ENCODE measurements around the gene C1orf50.

The C1orf50 gene

GRCh38 chr1:42783092-42783491 is 16.0 kb downstream of the C1orf50 start:
- TF ChIP-seq CTCF (IDR thresholded peaks at IDR 0.05; ENCODE audit: low read depth, low read length), result no peak
- DNase-seq (ENCODE audit: low read depth in 2 of 2), result no peak
- no peak overlapping the region for H3K4me3 ChIP-seq (replicated peaks in 1 of 2; ENCODE audit: low read depth in 2 of 2, low read length in 2 of 2)

GRCh38 chr1:42784547-42784945 is 17.5 kb downstream of the C1orf50 start:
- H3K4me3 ChIP-seq (replicated peaks in 1 of 2; ENCODE audit: low read depth in 2 of 2, low read length in 2 of 2), result peak overlapping the region in 1 of 2 donors; percentile 45
- no peak for DNase-seq (ENCODE audit: low read depth in 2 of 2)
- no peak for TF ChIP-seq CTCF (IDR thresholded peaks at IDR 0.05; ENCODE audit: low read depth, low read length)

GRCh38 chr1:42784946-42785693 is 18.1 kb downstream of the C1orf50 start, which contains the start of gene TMEM269:
Gene TMEM269, plus strand, starts transcription at chr1:42784991. Its CDS starts 4,903 bp downstream, at chr1:42789894.
- peak within 1 kb of the TSS; percentile 41 to 45 for H3K4me3 ChIP-seq (replicated peaks in 1 of 2; ENCODE audit: low read depth in 2 of 2, low read length in 2 of 2)
- peak; percentile 2 to 19 for DNase-seq (ENCODE audit: low read depth in 2 of 2)
- no peak for TF ChIP-seq CTCF (IDR thresholded peaks at IDR 0.05; ENCODE audit: low read depth, low read length)

GRCh38 chr1:42786097-42786496 is 19.0 kb downstream of the C1orf50 start:
- DNase-seq (ENCODE audit: low read depth in 2 of 2), result no peak
- no peak for TF ChIP-seq CTCF (IDR thresholded peaks at IDR 0.05; ENCODE audit: low read depth, low read length)
- no peak overlapping the region for H3K4me3 ChIP-seq (replicated peaks in 1 of 2; ENCODE audit: low read depth in 2 of 2, low read length in 2 of 2)

GRCh38 chr1:42788021-42788420 is 21.0 kb downstream of the C1orf50 start:
- DNase-seq (ENCODE audit: low read depth in 2 of 2), result no peak
- no peak overlapping the region for H3K4me3 ChIP-seq (replicated peaks in 1 of 2; ENCODE audit: low read depth in 2 of 2, low read length in 2 of 2)
- no peak for TF ChIP-seq CTCF (IDR thresholded peaks at IDR 0.05; ENCODE audit: low read depth, low read length)

- peak in 1 of 2 donors; percentile 12 for DNase-seq (ENCODE audit: low read depth in 2 of 2)
- no peak overlapping the region for H3K4me3 ChIP-seq (replicated peaks in 1 of 2; ENCODE audit: low read depth in 2 of 2, low read length in 2 of 2)
- TF ChIP-seq CTCF (IDR thresholded peaks at IDR 0.05; ENCODE audit: low read depth, low read length), result no peak
Measured at GRCh38 chr1:42793824-42794223, 26.8 kb downstream of the C1orf50 start.
